ENCODE data around the gene LSM12.

The LSM12 gene

DNA sequence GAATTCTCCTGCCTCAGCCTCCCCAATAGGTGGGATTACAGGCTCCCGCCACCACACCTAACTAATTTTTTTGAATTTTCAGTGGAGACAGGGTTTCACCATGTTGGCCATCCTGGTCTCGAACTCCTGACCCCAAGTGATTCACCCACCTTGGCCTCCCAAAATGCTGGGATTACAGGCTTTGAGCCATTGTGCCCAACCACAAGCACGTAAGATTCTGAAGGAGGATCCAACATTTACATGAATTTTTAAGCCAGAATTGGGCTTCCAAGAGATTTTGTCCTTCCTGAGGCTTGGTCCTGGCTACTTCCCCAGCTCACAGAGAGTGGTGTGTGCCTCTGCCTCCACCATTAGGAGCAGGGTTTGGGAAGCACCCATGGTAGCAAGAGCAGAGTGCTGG is 15.2 kb upstream of the LSM12 start:
- H3K9ac ChIP-seq (ENCODE audit: low read length) = no peak overlapping the region
- no peak overlapping the region for H3K27ac ChIP-seq (ENCODE audit: low read depth, low read length, poor library complexity, severe bottlenecking)

DNA sequence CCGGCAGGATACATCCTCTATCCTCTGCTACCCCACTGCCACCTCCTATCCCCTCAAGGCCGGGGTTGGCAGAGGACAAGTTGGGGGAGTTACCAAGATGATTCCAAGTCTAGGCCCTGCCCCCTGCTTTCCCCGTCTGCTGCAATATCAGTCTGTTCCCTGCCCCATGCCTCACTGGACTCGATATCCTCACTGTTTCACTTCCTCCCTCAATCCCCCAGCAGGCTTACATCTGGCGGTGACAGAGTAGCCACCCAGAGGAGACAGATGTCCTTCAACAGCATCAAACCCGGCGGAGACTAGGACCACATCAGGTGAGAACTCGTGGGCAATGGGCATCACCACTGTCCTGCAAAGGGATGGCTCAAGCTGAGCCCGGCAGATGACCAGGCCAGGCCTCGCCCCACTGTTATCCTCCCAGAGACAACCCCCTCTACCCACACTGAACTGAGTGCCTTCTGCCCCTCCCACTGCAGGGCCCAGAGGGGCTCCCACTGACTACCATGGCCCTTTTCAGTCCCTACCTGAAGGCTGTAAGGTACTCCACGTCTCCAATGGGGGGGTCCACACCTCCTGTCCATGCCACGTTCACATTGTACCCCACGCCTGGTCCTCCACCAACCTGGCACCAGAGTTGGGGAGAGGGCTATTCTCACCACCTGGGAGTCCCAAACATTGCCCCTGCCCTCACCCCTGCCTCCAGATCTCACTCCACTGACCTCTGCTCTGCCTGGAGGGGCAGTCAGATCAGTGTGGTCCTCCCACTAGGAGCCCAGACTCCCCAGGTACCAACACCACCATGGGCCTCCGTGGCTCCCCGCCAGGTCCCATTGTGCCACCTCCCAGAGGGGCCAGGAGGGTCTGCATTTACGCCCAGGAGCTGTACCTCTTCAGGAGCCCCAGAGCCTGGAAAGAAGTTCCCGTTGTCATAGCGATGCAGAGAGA is 13.7 kb upstream of the LSM12 start:
- H3K9ac ChIP-seq (ENCODE audit: low read length) = no peak overlapping the region
- H3K27me3 ChIP-seq (ENCODE audit: insufficient read depth, low read length) = no peaks in the 10 kb centered on the region
- no peak for TF ChIP-seq EZH2 (IDR thresholded peaks at IDR 0.05; ENCODE audit: borderline replicate concordance, low read length)
- TF ChIP-seq, protein P1, sequence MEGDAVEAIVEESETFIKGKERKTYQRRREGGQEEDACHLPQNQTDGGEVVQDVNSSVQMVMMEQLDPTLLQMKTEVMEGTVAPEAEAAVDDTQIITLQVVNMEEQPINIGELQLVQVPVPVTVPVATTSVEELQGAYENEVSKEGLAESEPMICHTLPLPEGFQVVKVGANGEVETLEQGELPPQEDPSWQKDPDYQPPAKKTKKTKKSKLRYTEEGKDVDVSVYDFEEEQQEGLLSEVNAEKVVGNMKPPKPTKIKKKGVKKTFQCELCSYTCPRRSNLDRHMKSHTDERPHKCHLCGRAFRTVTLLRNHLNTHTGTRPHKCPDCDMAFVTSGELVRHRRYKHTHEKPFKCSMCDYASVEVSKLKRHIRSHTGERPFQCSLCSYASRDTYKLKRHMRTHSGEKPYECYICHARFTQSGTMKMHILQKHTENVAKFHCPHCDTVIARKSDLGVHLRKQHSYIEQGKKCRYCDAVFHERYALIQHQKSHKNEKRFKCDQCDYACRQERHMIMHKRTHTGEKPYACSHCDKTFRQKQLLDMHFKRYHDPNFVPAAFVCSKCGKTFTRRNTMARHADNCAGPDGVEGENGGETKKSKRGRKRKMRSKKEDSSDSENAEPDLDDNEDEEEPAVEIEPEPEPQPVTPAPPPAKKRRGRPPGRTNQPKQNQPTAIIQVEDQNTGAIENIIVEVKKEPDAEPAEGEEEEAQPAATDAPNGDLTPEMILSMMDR (IDR thresholded peaks at IDR 0.05; ENCODE audit: low read length) = no peak
- no peak overlapping the region for H3K4me2 ChIP-seq (ENCODE audit: low read length)
- no peaks in the 10 kb centered on the region for H4K20me1 ChIP-seq (ENCODE audit: insufficient read depth, low read length)
- H3F3A ChIP-seq (ENCODE audit: insufficient read depth, low read length) = no peaks in the 10 kb centered on the region
- H2AFZ ChIP-seq (ENCODE audit: low read length) = no peak overlapping the region
- H3K79me2 ChIP-seq (ENCODE audit: insufficient read depth, low read length) = no peaks in the 10 kb centered on the region
- H3K9me3 ChIP-seq (ENCODE audit: low read length) = no peaks in the 10 kb centered on the region
- no peak overlapping the region for H3K27ac ChIP-seq (ENCODE audit: low read depth, low read length, poor library complexity, severe bottlenecking)
- H3K9me2 ChIP-seq (ENCODE audit: low read depth, low read length) = no peaks in the 10 kb centered on the region
- H3K4me1 ChIP-seq (ENCODE audit: insufficient read depth, low read length, severe bottlenecking) = no peaks in the 10 kb centered on the region
- no peak overlapping the region for H3K4me3 ChIP-seq (ENCODE audit: low read depth, low read length, poor library complexity, severe bottlenecking)
- H3K36me3 ChIP-seq (ENCODE audit: insufficient read depth, low read length) = peaks cover 17% of the 10 kb centered on the region

More for the DNA sequence above, 15.2 kb upstream of the LSM12 start:
- H4K20me1 ChIP-seq (ENCODE audit: insufficient read depth, low read length) = no peaks in the 10 kb centered on the region
- no peaks in the 10 kb centered on the region for H3K79me2 ChIP-seq (ENCODE audit: insufficient read depth, low read length)
- TF ChIP-seq, protein P1 (IDR thresholded peaks at IDR 0.05; ENCODE audit: low read length) = no peak
- TF ChIP-seq EZH2 (IDR thresholded peaks at IDR 0.05; ENCODE audit: borderline replicate concordance, low read length) = no peak
- no peak overlapping the region for H2AFZ ChIP-seq (ENCODE audit: low read length)
- no peak overlapping the region for H3K4me2 ChIP-seq (ENCODE audit: low read length)
- H3K9me3 ChIP-seq (ENCODE audit: low read length) = no peaks in the 10 kb centered on the region
- no peaks in the 10 kb centered on the region for H3F3A ChIP-seq (ENCODE audit: insufficient read depth, low read length)
- no peaks in the 10 kb centered on the region for H3K27me3 ChIP-seq (ENCODE audit: insufficient read depth, low read length)
- no peak overlapping the region for H3K4me3 ChIP-seq (ENCODE audit: low read depth, low read length, poor library complexity, severe bottlenecking)
- no peaks in the 10 kb centered on the region for H3K9me2 ChIP-seq (ENCODE audit: low read depth, low read length)
- H3K36me3 ChIP-seq (ENCODE audit: insufficient read depth, low read length) = peaks cover 3% of the 10 kb centered on the region; the same call in 1 of the 2 replicates
- H3K4me1 ChIP-seq (ENCODE audit: insufficient read depth, low read length, severe bottlenecking) = no peaks in the 10 kb centered on the region

DNA sequence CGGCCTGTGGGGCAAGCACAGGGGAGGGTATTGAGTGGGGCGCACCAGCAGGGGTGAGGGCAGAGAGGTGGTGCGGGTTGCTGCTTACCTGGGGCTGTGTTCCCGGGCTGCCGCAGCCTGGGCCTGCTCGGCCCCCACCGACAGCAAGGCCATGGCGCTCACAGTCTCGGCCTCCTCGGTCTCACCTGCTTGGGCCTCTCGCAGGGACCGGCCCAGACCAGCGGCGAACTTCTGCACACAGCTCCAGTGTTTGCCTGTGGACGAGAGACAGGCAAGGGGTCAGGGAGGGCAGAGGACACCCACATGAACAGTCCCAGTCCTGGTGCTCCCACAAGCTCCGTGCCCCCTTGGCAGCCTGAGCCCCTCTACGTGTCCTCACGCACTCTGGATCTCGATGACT is 11.9 kb upstream of the LSM12 start:
- Histone ChIP-seq H3F3A (ENCODE audit: insufficient read depth, low read length) (no peaks in the 10 kb centered on the region), H3K9me3 (ENCODE audit: low read length) (no peaks in the 10 kb centered on the region), H4K20me1 (ENCODE audit: insufficient read depth, low read length) (no peaks in the 10 kb centered on the region), H3K4me2 (ENCODE audit: low read length) (no peak overlapping the region), H3K4me3 (ENCODE audit: low read depth, low read length, poor library complexity, severe bottlenecking) (no peak overlapping the region), H3K79me2 (ENCODE audit: insufficient read depth, low read length) (no peaks in the 10 kb centered on the region), H3K4me1 (ENCODE audit: insufficient read depth, low read length, severe bottlenecking) (no peaks in the 10 kb centered on the region), H3K27ac (ENCODE audit: low read depth, low read length, poor library complexity, severe bottlenecking) (no peak overlapping the region), H3K9me2 (ENCODE audit: low read depth, low read length) (no peaks in the 10 kb centered on the region), H3K27me3 (ENCODE audit: insufficient read depth, low read length) (no peaks in the 10 kb centered on the region), H3K9ac (ENCODE audit: low read length) (no peak overlapping the region), H3K36me3 (ENCODE audit: insufficient read depth, low read length) (peaks cover 27% of the 10 kb centered on the region), H2AFZ (ENCODE audit: low read length) (no peak overlapping the region)
- TF ChIP-seq, protein P1 (IDR thresholded peaks at IDR 0.05; ENCODE audit: low read length) = no peak
- no peak for TF ChIP-seq EZH2 (IDR thresholded peaks at IDR 0.05; ENCODE audit: borderline replicate concordance, low read length)

Measured in OCI-LY1 (cell line).